A549 (cell line): ENCODE data around the gene RIMS4.

Source experiments
- CTCF ChIP-seq: fragments of >200 bp; sonication (Bioruptor Twin); formaldehyde crosslinking; IDR thresholded peaks from 3 replicates; pipeline ENCODE4 v1.5.1; 2016
- ESRRA ChIP-seq: fragments of 150-350 bp; IDR thresholded peaks from 2 replicates; pipeline ENCODE4 v1.6.1; 2014; ENCODE audit warnings: mild to moderate bottlenecking, low read length, borderline replicate concordance
- POLR2A ChIP-seq: IDR thresholded peaks from 2 replicates; pipeline ENCODE4 v1.6.1; 2012; ENCODE audit warnings: mild to moderate bottlenecking, low read length
- RFX5 ChIP-seq: fragments of 450-650 bp; IDR thresholded peaks from 2 replicates; pipeline ENCODE4 v1.7.1; 2014; ENCODE audit warnings: antibody characterized with exemption, mild to moderate bottlenecking, moderate library complexity

- TF ChIP-seq CTCF (no peak), ESRRA (no peak), RFX5 (no peak), POLR2A (no peak)
These were observed 7.6 kb downstream of the RIMS4 start for GRCh38 chr20:44802702-44803101.
